Esophagus squamous epithelium (tissue), 4 donors: ENCODE results near the gene PXN.

Source experiments
- POLR2A ChIP-seq, 4 donors: fragments of 450-650 bp; IDR thresholded peaks; one replicate each; pipeline ENCODE4 v1.6.1; 2017; ENCODE audit warnings: antibody characterized with exemption in 4 of 4, mild to moderate bottlenecking in 4 of 4, moderate library complexity in 3 of 4
- TF ChIP-seq, protein P1 (sequence below), 6 experiments: fragments of 450-650 bp in 4 of 6; fragments of 200-600 bp in 2 of 6; sonication (generic) in 2 of 6; IDR thresholded peaks; one replicate each; pipeline ENCODE4 v1.5.1; 2016 to 2019; ENCODE audit warnings: antibody characterized with exemption in 6 of 6, mild to moderate bottlenecking in 4 of 6, moderate library complexity in 4 of 6

GRCh38 chr12:120212301-120212700 is 53.2 kb downstream of the PXN start:
- TF ChIP-seq, protein P1, sequence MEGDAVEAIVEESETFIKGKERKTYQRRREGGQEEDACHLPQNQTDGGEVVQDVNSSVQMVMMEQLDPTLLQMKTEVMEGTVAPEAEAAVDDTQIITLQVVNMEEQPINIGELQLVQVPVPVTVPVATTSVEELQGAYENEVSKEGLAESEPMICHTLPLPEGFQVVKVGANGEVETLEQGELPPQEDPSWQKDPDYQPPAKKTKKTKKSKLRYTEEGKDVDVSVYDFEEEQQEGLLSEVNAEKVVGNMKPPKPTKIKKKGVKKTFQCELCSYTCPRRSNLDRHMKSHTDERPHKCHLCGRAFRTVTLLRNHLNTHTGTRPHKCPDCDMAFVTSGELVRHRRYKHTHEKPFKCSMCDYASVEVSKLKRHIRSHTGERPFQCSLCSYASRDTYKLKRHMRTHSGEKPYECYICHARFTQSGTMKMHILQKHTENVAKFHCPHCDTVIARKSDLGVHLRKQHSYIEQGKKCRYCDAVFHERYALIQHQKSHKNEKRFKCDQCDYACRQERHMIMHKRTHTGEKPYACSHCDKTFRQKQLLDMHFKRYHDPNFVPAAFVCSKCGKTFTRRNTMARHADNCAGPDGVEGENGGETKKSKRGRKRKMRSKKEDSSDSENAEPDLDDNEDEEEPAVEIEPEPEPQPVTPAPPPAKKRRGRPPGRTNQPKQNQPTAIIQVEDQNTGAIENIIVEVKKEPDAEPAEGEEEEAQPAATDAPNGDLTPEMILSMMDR (IDR thresholded peaks at IDR 0.05): no peak
- TF ChIP-seq POLR2A (IDR thresholded peaks at IDR 0.05): no peak
